ENCODE measurements around the gene BDH2. TPM values are rescaled to one million over a fixed set of nuclear protein-coding genes. Genes with fewer than 3 reads are reported as not detected.
A peak's percentile ranks its signal among the peaks of the same experiment; 100 is the strongest.

BDH2 gene
- total RNA-seq, 1 donor from 2014 or later: 21.7 TPM

DNA sequence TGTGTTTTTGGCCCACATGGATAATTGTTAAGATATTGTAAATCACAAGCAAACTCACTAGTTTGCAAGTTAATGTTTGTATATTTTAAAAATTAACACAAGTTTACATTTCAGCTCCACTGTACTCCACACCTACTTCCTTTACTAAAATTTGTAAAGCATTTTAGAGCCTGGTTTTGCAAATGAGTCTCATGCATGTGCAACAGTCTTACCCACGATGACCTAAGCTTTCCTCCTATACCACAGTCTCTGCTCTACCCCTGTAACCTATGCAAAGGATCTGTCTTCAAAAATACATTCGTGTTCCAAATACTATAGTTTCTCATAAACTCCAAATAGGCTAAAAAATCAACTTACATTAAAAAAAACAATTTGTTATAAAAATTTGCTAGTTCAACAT is 10.2 kb downstream of the BDH2 start:
- intact Hi-C loops (cut with DNase I): no loop called here
- DNase-seq (ENCODE audit: low spot score): no peak

DNA sequence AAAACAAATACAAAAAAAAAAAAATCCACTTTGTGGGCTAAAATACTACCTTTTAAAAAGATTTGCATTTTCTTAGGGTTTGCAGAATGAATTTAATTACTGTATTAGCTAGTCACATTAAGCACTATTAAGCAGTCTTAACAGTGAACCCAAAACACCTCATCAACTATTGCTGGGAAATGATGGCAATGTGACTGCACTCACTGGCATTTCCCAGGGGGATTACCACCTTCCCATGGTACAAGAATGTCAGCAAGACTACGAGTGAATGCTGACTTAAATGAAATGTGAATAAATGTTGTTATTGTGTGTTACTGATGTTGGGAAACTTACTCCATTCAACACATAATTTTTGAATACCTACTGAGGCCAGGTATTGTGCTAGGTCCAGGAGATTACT is 13.1 kb downstream of the BDH2 start:
- DNase-seq (ENCODE audit: low spot score): no peak
- intact Hi-C loops (cut with DNase I): no loop called here

DNA sequence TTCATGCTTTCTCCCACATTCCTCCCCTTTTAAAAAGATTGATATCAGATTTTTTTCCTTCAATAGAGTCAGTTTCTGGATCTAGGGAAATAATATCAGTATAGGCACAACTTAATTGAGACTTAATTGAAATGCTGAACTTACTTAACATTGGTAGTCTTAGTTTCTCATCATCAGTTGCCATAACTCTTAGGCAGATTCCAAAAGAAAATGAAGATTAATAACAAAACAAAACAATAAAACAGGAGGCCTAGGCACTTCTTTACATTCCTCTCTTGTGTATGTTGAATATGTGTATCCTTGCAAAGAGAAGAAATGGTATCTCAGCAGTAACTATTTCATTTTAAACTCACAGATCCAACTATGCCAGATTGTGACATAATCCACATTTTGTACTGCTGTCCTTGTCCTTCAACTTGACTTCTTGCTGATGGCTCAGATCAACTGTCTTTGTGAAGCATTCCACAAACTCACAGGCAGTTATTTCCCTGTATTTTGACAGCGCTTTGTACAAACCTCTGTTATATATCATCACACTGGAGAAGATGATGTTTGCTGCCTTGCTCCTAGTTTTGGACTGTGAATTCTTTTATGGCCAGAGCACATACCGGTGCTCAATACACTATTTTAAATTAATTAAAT is 14.0 kb downstream of the BDH2 start:
- intact Hi-C loops (cut with DNase I): no loop called here
- DNase-seq (ENCODE audit: low spot score): no peak

DNA sequence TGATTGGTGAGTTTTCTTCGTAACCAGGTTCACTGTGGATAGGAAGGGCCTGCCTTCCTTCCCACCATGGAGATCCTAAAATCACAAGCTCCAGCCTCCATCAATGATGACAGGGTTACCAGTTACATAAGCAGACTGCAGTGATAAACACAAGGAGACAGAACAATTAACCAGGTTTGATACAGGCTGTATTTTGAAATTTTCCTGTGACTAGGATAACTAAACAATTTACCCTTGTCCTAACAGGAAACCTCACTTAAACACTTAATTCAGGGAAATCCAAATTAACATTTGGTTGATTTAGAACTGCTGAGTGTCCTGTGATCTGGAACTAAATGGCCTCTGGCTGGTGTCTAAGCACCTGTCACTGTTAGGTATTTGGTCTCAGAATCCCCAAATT is 20.0 kb downstream of the BDH2 start:
- intact Hi-C loops (cut with DNase I): loop anchor here (5.0 to 10.0 kb wide), 3 partner anchors 67 to 735 kb away; partner anchors contain the start of genes SLC39A8 and UBE2D3
- no peak for DNase-seq (ENCODE audit: low spot score)

DNA sequence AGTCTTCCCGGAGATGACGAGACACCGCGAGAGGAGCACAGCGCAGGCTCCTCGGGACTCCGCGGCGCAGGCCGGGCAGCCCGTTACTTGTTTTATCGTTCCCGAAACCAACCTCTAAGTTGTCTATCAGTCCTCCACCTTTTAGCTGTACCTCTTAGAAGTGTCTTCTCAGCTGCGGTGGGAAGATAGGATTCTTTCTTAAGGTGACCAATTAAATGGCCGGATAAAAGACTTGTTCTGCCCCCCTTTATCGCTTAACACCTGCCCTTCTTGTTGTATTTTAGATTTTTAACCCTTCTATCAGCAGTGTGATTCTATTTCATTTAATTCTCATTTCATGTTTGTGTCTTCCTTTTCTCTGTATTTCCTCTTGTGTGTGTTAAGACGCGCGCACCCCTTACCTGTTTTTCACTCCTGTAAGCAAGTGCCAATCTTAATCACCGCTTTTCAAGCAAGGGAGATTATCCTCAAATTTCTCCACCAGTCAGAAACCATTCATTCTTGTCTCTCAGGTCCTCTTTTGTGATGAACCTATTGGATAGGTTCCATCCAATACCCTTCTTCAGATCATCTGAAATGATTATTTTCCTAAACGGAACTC is 22.8 kb downstream of the BDH2 start, which contains the start of gene SLC9B2:
TSS of gene SLC9B2 (minus strand) at position 15 of the 601 bp plus-strand sequence. CDS start 9,211 bp downstream, outside the sequence.
- no peak for DNase-seq (ENCODE audit: low spot score)
- intact Hi-C loops (cut with DNase I): loop anchor here (5.0 to 10.0 kb wide), 3 partner anchors 65 to 732 kb away; partner anchors contain the start of genes SLC39A8 and UBE2D3

DNA sequence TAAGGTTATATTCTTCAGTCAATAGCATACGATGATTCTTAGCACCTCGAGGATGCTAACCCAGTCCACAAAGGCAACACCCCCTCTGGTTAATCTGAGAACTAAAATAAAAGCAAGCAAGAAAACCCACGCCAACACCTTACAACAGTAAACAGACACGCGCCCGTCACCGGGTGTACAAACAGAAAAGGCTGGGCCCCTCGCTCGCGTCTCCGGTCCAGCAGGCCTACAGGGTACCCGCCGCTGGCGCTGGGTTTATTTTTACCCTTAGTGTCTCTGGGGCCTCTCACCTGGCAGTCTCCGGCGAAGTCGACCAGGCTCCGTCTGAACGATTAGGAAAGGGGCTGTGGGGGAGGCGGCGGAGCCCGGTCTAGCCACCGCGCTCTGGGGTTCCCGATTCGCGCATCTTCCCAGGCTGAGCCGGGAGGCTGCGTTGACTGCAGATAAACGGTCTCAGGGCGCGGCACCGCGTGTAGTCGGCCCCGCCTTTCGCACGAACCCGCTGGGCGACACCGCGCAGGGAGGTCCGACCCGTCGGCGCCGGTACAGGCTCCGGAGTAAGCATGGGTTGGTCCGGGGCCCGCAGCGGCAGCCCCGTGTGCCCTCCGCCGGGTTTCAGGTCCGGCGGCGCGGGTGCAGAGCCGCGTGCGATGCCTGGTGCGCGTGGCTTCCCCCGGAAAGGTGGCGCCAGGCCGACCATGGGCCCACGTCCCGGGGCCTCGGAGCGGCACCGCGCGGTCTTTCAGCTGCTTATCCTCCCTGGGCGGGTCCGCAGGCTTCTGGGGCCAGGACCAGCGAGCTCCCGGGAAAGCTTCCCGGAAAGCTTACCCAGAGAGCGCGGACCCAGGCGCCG is 23.5 kb downstream of the BDH2 start:
- intact Hi-C loops (cut with DNase I): loop anchor here (5.0 to 10.0 kb wide), 3 partner anchors 64 to 731 kb away; partner anchors contain the start of genes SLC39A8 and UBE2D3
- DNase-seq (ENCODE audit: low spot score): peak; percentile 86

DNA sequence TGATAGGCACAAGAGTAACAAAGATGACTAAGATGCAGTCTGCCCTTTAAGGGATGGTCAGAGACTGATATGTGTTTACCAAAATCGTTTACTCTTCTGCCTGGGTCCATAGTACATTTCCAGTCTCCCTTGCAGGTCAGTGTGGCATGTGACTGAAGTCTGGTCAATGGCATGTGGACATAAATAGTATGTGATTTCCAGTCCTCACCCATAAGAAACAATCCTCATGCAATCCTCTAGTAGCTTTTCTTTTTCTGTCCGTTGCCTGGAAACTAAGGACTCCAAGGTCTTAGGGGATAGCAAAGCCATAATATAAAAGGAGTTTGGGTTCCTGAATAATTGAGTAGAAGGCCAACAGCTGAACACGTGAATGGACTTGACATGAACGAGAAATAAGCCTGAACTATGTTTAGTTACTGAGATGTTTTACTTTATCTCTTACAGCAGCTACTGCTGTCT is 24.2 kb downstream of the BDH2 start:
- DNase-seq (ENCODE audit: low spot score): no peak
- intact Hi-C loops (cut with DNase I): loop anchor here (5.0 to 10.0 kb wide), 3 partner anchors 63 to 731 kb away; partner anchors contain the start of genes SLC39A8 and UBE2D3

DNA sequence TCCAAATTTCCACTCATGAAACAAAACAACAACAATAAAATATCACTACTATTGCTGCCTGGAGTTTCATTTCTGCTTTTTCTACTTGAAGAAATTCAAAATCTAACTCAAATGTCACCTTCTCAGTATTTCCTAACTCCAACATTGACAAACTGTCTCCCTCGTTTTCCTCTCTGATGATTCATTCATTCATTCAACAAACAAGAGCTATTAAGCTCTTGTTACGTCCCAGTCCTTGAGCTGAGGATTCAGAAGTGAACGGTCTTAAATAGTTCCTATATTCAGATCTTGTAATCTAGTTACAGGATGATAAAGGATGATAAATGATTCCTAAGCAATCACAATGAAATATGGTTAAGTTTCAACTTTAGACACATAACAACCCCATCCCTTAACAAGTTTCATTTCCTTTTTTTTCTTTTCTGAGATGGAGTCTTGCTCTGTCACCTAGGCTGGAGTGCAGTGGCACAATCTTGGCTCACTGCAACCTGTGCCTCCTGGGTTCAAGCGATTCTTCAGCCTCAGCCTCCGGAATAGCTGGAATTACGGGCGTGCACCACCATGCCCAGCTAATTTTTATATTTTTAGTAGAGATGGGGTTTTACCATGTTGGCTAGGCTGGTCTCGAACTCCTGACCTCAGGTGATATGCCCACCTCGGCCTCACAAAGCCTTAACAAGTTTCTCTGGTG is 24.7 kb downstream of the BDH2 start:
- intact Hi-C loops (cut with DNase I): loop anchor here (5.0 to 10.0 kb wide), 3 partner anchors 63 to 730 kb away; partner anchors contain the start of genes SLC39A8 and UBE2D3
- DNase-seq (ENCODE audit: low spot score): no peak

DNA sequence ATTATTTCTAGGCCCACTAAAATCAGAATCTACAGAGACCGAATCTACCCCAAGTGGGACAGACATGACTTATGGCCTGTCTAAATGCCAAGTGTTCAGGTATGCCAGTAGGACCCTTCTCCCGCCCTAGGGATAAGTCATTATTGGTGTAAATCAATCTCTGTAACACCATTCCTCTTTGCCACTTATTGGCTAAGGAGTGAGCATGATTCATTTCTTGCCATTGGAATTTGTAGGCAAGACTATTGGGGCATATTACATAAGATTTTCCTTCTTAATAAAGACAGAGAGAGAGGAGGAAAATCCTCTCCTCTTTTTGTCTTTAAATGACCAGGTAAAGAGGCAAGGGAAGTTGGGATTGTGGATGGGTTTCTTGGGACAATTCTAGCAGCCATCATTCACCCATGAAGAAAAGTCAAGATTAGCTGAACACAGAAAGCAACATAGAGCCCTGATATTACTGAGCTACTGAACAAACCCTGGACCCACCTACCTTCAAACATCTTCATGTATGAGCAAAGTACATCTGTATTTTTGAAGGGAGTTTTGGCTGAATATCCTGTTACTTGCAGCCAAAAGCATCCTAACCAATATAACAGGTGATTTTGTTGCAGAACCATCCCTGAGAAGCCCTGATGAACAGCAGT is 25.7 kb downstream of the BDH2 start:
- no peak for DNase-seq (ENCODE audit: low spot score)
- intact Hi-C loops (cut with DNase I): loop anchor here (10.0 kb wide), 1 partner anchor 729 kb away; the partner anchor contains the start of gene SLC39A8

DNA sequence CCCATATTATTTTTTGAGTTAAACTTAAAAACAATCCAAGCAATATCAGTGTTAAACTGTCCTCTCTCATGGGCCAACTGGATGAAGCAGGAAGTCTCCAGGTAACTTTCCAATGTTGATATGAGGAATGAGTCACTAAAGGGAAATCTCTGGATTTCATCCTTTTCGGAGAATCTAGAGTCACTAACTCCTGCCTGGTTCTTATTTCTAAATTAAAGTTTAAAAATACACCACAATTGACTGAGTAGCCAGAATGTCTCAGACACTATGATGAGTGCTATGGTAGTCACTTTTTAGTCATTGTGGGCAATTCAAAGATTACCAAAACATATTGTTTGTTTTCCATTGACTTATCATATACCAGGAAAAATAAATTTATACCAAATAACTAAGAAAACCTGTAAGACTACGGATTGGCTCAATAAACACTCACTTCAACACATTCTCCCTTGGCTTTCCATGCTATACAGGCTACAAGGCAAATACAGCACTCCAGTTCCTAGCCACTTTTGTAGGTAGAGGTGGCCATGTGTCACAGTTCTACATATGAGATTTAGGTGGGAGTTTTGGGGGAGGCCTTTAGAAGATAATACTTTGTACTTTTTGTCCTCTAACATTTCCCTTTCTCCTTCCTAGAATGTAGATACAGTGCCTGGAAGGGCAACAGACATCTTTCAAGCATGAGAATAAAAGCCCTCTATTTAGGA is 31.6 kb downstream of the BDH2 start:
- intact Hi-C loops (cut with DNase I): no loop called here
- no peak for DNase-seq (ENCODE audit: low spot score)

DNA sequence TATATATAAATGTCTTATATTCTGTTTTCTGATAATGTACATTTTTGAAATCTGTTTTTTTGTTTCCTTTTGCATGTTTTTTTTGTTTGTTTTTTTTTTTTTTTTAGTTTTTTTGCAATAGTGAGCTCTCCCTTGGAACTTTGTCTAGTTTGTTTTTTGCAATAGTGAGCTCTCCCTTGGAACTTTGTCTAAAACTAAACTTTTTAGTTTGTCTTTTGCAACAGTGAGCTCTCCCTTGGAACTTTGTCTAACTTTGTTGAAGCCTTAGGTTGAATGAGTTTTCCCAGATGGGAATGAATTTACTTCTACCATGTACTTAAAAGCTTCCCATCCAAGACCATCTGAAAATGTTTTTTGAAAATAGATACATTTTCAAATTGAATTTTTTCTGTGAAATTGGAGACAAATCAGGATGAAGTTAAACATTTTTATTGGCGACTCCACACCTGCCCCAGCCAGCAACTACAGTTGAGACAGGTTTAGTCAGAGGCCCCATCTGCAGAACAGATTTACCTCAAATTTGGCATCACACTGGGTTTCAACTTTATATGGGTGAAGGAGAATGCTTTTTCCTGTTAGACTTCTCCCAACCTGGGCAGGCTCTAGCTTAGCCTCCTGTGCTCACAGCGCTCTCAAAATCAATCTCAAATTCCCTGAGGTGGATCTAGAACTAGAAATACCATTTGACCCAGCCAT is 39.0 kb downstream of the BDH2 start:
- intact Hi-C loops (cut with DNase I): no loop called here
- DNase-seq (ENCODE audit: low spot score): no peak

DNA sequence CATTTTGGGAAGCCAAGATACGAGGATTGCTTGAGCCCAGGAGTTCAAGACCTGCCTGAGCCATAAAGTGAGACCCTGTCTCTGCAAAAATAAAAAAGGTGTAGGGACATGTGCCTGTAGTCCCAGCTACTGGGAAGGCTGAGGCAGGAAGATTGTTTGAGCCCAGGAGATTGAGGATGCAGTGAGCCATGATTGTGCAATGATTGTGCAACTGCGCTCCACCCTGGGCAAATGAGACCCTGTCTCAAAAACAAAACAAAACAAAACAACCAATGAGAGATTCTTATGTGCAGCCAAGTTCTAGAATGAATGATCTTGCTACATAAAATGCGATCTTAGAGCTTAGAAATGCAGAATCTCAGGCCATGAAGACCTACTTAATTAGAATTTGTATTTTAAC is 45.6 kb downstream of the BDH2 start:
- intact Hi-C loops (cut with DNase I): no loop called here
- no peak for DNase-seq (ENCODE audit: low spot score)

DNA sequence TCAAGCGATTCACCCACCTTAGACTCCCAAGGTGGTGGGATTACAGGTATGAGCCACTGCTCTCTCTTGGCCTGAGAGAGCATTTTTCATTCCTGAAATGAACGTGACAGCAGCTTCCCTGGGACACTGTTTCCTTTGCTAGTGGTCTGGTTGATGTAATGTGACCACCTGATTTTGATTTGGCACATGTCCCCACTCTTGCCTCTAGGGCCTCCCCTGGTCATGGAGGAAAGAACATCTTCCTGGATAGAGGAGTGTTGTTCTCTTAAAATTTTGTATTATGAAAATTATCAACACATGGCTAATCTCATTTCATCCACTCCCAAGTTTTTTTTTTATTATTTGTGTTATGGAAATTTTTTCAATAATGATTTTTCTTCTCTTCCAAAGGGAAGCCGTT is 46.9 kb downstream of the BDH2 start:
- intact Hi-C loops (cut with DNase I): no loop called here
- no peak for DNase-seq (ENCODE audit: low spot score)

DNA sequence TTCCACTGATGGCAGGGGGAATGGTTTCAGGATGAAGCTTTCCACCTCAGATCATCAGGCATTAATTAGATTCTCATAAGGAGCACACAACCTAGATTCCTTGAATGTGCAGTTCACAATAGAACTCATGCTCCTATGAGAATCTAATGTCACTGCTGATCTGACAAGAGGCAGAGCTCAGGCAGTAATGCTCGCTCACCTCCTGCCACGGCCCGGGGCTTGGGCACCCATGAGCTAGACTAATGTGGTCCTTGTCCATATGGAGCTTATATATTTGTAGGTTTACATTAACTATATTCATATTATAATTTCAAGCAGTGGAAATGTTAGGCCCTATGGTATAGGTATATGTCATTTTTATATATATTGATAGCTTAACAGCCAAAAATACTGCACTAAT is 47.5 kb downstream of the BDH2 start:
- no peak for DNase-seq (ENCODE audit: low spot score)
- intact Hi-C loops (cut with DNase I): no loop called here

DNA sequence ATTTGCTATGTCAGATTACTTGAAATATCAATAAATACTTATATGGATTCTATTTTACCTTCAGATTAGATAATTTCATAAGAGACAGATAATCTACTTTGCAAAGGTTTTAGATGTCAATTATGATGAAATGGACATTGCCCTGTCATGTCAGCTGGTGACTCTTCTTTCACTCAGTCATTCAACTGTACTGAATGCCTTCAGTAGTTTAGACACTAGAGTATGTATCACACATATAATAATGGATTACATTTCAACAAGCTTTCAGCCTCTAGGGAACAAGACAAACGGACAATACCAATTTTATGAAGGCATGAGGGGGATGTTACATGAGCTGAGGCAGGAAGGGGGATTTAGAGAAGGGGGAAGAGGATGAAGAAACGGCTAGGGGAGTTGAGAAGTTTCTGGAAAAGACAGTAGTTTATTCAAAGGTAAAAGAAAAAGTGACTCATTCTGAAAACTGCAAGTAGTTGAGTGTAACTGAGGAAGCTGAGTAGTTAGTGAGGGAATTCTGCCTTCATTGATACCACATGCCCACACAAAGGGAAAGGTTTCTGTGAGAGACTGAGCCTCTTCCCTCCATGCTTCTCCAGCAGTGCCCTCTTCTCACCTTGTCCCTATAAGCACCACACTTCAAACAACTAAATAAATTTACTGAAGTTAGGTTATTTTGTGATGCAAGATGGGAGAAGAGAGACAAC is 48.7 kb downstream of the BDH2 start:
- intact Hi-C loops (cut with DNase I): no loop called here
- DNase-seq (ENCODE audit: low spot score): no peak

DNA sequence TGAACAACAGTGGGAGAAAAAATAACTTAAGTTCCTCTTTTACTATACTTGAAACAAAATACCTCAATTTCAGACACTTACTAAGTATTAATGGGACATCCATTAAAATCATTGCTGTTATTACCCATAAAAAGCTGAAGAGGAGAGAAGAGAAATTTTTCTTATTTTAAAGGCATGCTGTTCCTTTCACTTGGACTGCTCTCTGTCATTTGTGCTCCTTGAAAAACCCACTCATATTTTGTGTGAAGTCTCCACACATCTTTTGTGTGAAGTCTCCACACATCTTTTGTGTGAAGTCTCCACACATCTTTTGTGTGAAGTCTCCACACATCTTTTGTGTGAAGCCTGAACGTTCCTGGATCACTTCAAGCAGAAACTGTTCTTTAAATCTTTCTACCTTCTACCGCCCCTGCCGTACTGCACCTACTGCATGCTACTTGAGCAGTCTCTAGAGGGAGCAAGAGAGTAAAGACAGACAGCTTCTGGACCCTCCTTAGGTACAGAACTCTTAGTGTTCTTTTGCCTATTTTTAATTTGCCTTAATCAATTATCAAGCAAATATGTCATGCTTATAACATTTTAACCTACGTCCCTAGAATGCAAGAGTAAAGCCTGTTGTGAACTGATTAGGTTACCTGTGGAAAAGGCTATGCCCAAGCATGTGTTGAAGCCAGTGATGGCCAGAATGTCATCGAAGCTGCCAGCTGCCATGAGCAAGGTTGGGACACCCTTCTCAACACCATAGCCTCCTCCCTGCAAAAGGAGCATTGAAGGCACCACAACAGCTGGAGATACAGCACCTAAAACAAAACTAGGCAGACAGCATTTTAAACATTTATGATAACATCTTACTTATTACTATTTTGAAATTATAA is 53.0 kb downstream of the BDH2 start:
- no peak for DNase-seq (ENCODE audit: low spot score)
- intact Hi-C loops (cut with DNase I): loop anchor here (5.0 kb wide), 1 partner anchor 51 kb away; the partner anchor contains the start of gene BDH2
